Endothelial cell of umbilical vein (primary cell): ENCODE results near the gene RAB9B. TPM values are rescaled to one million over a fixed set of nuclear protein-coding genes. Genes with fewer than 3 reads are reported as not detected.

ENCODE experiments used
- BruUV-seq: library from RNA; stranded (reverse); fragments of 400-500 nt; replicated peaks from 2 replicates; lab custom pipeline; 2021; lab: Mats Ljungman, UMichigan
- CTCF ChIA-PET: fragments of 300-600, 350-600 bp; sonication (Branson Sonifier 250); formaldehyde crosslinking; loops from one replicate; lab custom pipeline; 2021; ENCODE audit warnings: antibody characterized with exemption, inconsistent platforms; lab: Charles Lee
- POLR2A ChIA-PET: fragments of 300-600, 350-600 bp; sonication (Branson Sonifier 250); formaldehyde crosslinking; loops from one replicate; lab custom pipeline; 2021; ENCODE audit warnings: antibody characterized with exemption, inconsistent platforms; lab: Charles Lee
- DNase-seq: peaks from one replicate; pipeline ENCODE4 v3.0.0-alpha.2; 2011; ENCODE audit warnings: low read depth, low spot score
- FAIRE-seq: peaks from 2 replicates; lab custom pipeline; 2011; peaks lifted over from hg19 to GRCh38; lab: Jason Lieb, UNC
- H2AFZ ChIP-seq: 2 replicates; pipeline ENCODE4 v1.6.0; 2012; ENCODE audit warnings: low read depth, low read length, control low read depth, inconsistent platforms
- H3K27ac ChIP-seq: 2 replicates; pipeline ENCODE4 v1.5.1; 2011; ENCODE audit warnings: low read depth, mild to moderate bottlenecking, control low read depth, low read length, moderate library complexity; ENCODE audit not compliant: insufficient read depth
- H3K27me3 ChIP-seq, 2 experiments: 2 replicates each; pipeline versions ENCODE4 v1.6.0 to v1.6.1; 2011; ENCODE audit warnings: low read length in 2 of 2, mixed read lengths in 1 of 2; ENCODE audit not compliant: control insufficient read depth in 2 of 2, insufficient read depth in 2 of 2
- H3K36me3 ChIP-seq, 2 experiments: 2 replicates in 1 of 2; 3 replicates in 1 of 2; pipeline ENCODE4 v1.5.1; 2011; ENCODE audit warnings: low read length in 2 of 2, mild to moderate bottlenecking in 1 of 2, moderate library complexity in 1 of 2; ENCODE audit not compliant: control insufficient read depth in 2 of 2, insufficient read depth in 2 of 2; ENCODE audit errors: extremely low read depth in 1 of 2
- H3K4me1 ChIP-seq: 3 replicates; pipeline ENCODE4 v1.5.1; 2011; ENCODE audit warnings: mild to moderate bottlenecking, low read length; ENCODE audit not compliant: control insufficient read depth, insufficient read depth; ENCODE audit errors: extremely low read depth
- H3K4me2 ChIP-seq: 2 replicates; pipeline ENCODE4 v1.6.1; 2011; ENCODE audit warnings: low read length, control low read depth, mixed read lengths; ENCODE audit not compliant: insufficient read depth
- H3K4me3 ChIP-seq, 3 experiments: fragments of 200-600 bp in 1 of 3; sonication (generic), shearing (Covaris generic) in 1 of 3; replicated peaks in 1 of 3; 2 replicates each; pipeline ENCODE4 v1.5.1; 2011 to 2016; ENCODE audit warnings: control low read depth in 3 of 3, low read length in 3 of 3, mild to moderate bottlenecking in 2 of 3, inconsistent platforms in 1 of 3, low read depth in 1 of 3, moderate library complexity in 1 of 3; ENCODE audit not compliant: insufficient read depth in 1 of 3
- H3K79me2 ChIP-seq: 2 replicates; pipeline ENCODE4 v1.6.0; 2012; ENCODE audit warnings: low read length, inconsistent platforms; ENCODE audit not compliant: control insufficient read depth, insufficient read depth
- H3K9ac ChIP-seq: replicated peaks from 2 replicates; pipeline ENCODE3; 2011; ENCODE audit warnings: low read length, control low read depth; ENCODE audit not compliant: insufficient read depth; ENCODE audit errors: extremely low read depth
- H3K9me1 ChIP-seq: replicated peaks from 3 replicates; pipeline ENCODE4 v1.6.0; 2011; ENCODE audit warnings: mild to moderate bottlenecking, low read length; ENCODE audit not compliant: control insufficient read depth, insufficient read depth; ENCODE audit errors: extremely low read depth
- H3K9me3 ChIP-seq: replicated peaks from 2 replicates; pipeline ENCODE4 v1.5.1; 2012; ENCODE audit warnings: low read length, inconsistent platforms; ENCODE audit not compliant: control insufficient read depth, insufficient read depth
- H4K20me1 ChIP-seq: replicated peaks from 2 replicates; pipeline ENCODE3; 2011; ENCODE audit warnings: mild to moderate bottlenecking, low read length; ENCODE audit not compliant: control insufficient read depth, insufficient read depth; ENCODE audit errors: extremely low read depth
- CTCF ChIP-seq, 2 donors: IDR thresholded peaks; 1 replicate in 1 of 2; 2 replicates in 1 of 2; pipeline ENCODE4 v1.5.1; 2011; ENCODE audit warnings: low read length in 2 of 2, mild to moderate bottlenecking in 2 of 2, moderate library complexity in 2 of 2, control low read depth in 1 of 2, inconsistent platforms in 1 of 2, low read depth in 1 of 2; ENCODE audit not compliant: insufficient read depth in 1 of 2; ENCODE audit errors: extremely low read depth in 1 of 2
- EZH2 ChIP-seq: IDR thresholded peaks from 2 replicates; pipeline ENCODE4 v1.6.1; 2012; ENCODE audit warnings: borderline replicate concordance, low read depth, mild to moderate bottlenecking, moderate library complexity, low read length, inconsistent platforms; ENCODE audit not compliant: severe bottlenecking
- FOS ChIP-seq: IDR thresholded peaks from 2 replicates; pipeline ENCODE4 v1.6.1; 2011; ENCODE audit warnings: mild to moderate bottlenecking, low read length, moderate library complexity, borderline replicate concordance; ENCODE audit not compliant: insufficient read depth
- GATA2 ChIP-seq: IDR thresholded peaks from 2 replicates; pipeline ENCODE4 v1.7.0; 2011; ENCODE audit warnings: low read depth, mild to moderate bottlenecking, moderate library complexity, mixed read lengths, low read length; ENCODE audit not compliant: insufficient read length, insufficient read depth
- JUN ChIP-seq: IDR thresholded peaks from 2 replicates; pipeline ENCODE4 v1.6.1; 2011; ENCODE audit warnings: borderline replicate concordance, low read depth; ENCODE audit not compliant: insufficient read length, insufficient read depth
- MAX ChIP-seq: IDR thresholded peaks from 2 replicates; pipeline ENCODE4 v1.6.1; 2011; ENCODE audit not compliant: insufficient read depth, insufficient read length
- MYC ChIP-seq: IDR thresholded peaks from one replicate; pipeline ENCODE4 v1.6.1; 2011; ENCODE audit warnings: mild to moderate bottlenecking, low read depth, low read length
- POLR2A ChIP-seq: IDR thresholded peaks from 2 replicates; pipeline ENCODE4 v1.6.1; 2012; ENCODE audit warnings: low read depth, mild to moderate bottlenecking, control low read depth, low read length
- POLR2AphosphoS5 ChIP-seq: IDR thresholded peaks from 2 replicates; pipeline ENCODE4 v1.6.1; 2012; ENCODE audit warnings: low read depth, mild to moderate bottlenecking, control low read depth, low read length, moderate library complexity; ENCODE audit not compliant: insufficient read depth
- dilution Hi-C: fragments of 300-500 bp; cut with MboI; formaldehyde crosslinking; loops from one replicate; pipeline ENCODE4 v1.15.0; 2019; ENCODE audit warnings: low sequenced_read_pairs; ENCODE audit not compliant: extremely low pct_ligation_motif_present
- intact Hi-C: fragments of 100-400 bp; cut with micrococcal nuclease; formaldehyde crosslinking; loops from one replicate; pipeline ENCODE4 v1.10.0; 2022
- polyA plus RNA-seq, 4 experiments: library from polyadenylated mRNA; depleted of rRNA in 3 of 4; stranded (reverse) in 3 of 4; unstranded in 1 of 4; fragments of >200 nt; gene quantifications; 2 replicates each; pipeline versions ENCODE4 v1.2.1 to v1.2.3, GENCODE V29; 2011 to 2012; ENCODE audit warnings: missing spikeins in 1 of 4
- total RNA-seq: library from RNA; stranded (reverse); gene quantifications from 2 replicates; pipeline ENCODE4 v1.2.3, GENCODE V29; 2021

RAB9B gene
- total and polyA plus RNA-seq, 2 donors (not counting 3 experiments of a cell fraction or from before 2014, with no cell fraction given) = 0.18 to 0.55 TPM

DNA sequence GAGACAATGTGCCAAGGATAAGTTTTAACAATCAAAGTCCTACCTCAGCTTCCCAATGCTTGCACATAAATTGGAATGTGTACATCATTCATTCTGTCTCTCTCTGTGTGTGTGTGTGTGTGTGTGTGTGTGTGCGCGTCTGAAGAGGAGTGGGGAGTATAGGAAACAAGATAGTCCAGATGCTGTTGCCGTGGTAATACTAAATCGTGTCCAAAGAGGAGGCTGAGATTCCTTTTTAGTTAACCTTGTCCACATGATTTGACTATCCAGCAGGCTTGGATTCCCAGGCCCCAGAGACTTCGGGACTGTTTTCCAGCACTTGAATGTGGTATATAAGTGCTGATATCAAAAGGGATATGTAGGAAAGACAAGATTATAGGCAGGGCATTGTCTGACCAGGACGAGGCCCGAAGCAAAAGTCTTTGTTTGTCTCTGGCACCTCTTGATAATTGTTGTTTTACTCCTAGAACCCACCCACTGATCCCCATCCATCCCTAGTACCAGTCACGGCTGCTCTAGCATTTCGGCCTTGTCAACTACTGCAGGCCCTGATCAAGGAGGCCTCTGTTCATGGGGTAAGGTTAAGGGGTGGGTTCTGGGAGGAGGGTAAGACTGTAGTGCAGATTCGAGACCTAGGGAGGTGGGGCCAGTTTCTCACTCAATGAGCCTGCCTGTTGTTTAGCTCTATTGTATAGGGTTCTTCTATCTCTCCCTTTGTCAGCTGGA lies 51.6 kb downstream of the RAB9B start:
- H3K9ac ChIP-seq = no peak overlapping the region
- ChIA-PET POLR2A (no interaction called here), CTCF (no interaction called here)
- H3K9me3 ChIP-seq = no peaks in the 10 kb centered on the region
- DNase-seq (no peak), FAIRE-seq (no peak)
- no peaks in the 10 kb centered on the region for H3K9me1 ChIP-seq
- no peaks in the 10 kb centered on the region for H4K20me1 ChIP-seq
- no peaks in the 10 kb centered on the region for H3K79me2 ChIP-seq
- H3K4me2 ChIP-seq = no peak overlapping the region
- H2AFZ ChIP-seq = no peak overlapping the region
- no peaks in the 10 kb centered on the region for H3K4me1 ChIP-seq
- no peak overlapping the region for H3K4me3 ChIP-seq
- no peak for TF ChIP-seq EZH2
- TF ChIP-seq GATA2 = no peak
- no peak for TF ChIP-seq POLR2A
- no peak overlapping the region for H3K27ac ChIP-seq
- H3K36me3 ChIP-seq = no peaks in the 10 kb centered on the region
- dilution Hi-C loops (no loop called here), intact Hi-C loops (no loop called here)
- H3K27me3 ChIP-seq = peaks cover 0 to 2% of the 10 kb centered on the region in 2 experiments
- no TSS peak for BruUV-seq

DNA sequence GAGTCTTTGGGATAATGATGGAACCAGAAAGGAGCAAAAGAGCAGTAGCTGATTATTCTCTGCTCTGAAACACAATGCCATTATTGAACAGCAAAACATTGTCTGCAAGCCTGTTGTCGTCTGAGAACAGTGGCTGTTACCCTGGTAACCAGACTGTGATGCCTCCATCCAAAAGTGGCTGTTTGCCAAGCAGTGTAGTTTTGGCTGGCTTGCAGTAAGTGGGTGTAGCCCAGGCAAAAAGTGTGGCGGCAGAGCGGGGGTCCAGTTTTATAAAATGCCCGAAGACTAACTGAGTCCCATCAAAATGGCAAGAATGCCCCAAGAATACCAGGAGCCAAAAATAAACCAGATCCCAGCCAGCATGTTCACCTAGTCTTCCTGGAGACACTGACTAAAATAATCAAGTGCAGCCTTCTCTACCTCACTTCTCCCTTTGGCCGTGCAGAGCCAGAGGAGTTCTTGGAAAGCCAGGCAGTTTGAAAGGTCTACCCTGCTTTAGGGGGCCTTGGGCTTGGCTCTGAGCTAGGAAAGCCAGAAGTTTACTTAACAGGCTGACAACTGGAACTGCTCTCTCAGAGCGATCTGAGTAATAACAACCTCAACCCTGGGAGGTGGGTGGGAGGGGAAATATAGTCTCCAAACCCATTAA lies 52.8 kb downstream of the RAB9B start:
- Histone ChIP-seq H3K79me2 (no peaks in the 10 kb centered on the region), H3K4me2 (no peak overlapping the region), H3K9me1 (no peaks in the 10 kb centered on the region), H4K20me1 (no peaks in the 10 kb centered on the region), H2AFZ (no peak overlapping the region), H3K4me1 (no peaks in the 10 kb centered on the region), H3K27me3 (peaks cover 0 to 2% of the 10 kb centered on the region in 2 experiments), H3K9ac (no peak overlapping the region), H3K36me3 (no peaks in the 10 kb centered on the region), H3K4me3 (no peak overlapping the region), H3K9me3 (no peaks in the 10 kb centered on the region), H3K27ac (no peak overlapping the region)
- intact Hi-C loops (no loop called here), dilution Hi-C loops (no loop called here)
- DNase-seq = peak; percentile 2
- CTCF ChIA-PET = no interaction called here
- no TSS peak for BruUV-seq
- TF ChIP-seq GATA2 = no peak
- no peak for TF ChIP-seq EZH2
- no peak for TF ChIP-seq MAX
- TF ChIP-seq JUN = no peak
- TF ChIP-seq CTCF (IDR thresholded peaks at IDR 0.05; ENCODE audit: extremely low read depth in 1 of 2, insufficient read depth in 1 of 2, low read depth in 1 of 2, low read length in 2 of 2) = no peak
- no peak for TF ChIP-seq POLR2AphosphoS5
- no peak for TF ChIP-seq FOS
- TF ChIP-seq POLR2A = no peak
- TF ChIP-seq MYC = no peak
- no peak for FAIRE-seq
- POLR2A ChIA-PET = no interaction called here
